Measurements from ENCODE around the gene GAR1.
"Not testable (repeated sequence)": the region's sequence is repeated elsewhere in the genome, so short reads cannot be mapped to it uniquely, and the experiment has no call there.

The GAR1 gene

GRCh38 chr4:109815151-109816081, at the start of gene GAR1:
GAR1 (plus strand) TSS chr4:109815762; CDS start chr4:109816165, 403 bp downstream.
- intact Hi-C loops (cut with DNase I): loop anchor here (5.0 kb wide), 2 partner anchors 83 to 383 kb away; partner anchors contain the start of genes PLA2G12A and SEC24B
- peak; percentile 81 to 98 (median 89) for DNase-seq

DNA sequence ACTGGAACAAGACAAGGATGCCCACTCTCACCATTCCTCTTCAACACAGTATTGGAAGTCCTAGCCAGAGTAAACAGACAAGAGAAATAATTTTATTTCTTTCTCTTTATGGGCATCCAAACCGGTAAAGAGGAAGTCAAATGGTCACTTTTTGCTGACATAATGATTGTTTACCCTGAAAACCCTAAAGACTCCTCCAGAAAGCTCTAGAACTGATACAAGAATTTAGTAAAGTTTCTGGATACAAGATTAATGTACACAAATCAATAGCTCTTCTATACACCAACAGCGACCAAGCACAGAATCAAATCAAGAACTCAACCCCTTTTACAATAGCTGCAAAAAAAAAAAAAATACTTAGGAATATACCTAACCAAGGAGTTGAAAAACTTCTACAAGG, 33.5 kb upstream of the GAR1 start:
- intact Hi-C loops (cut with DNase I); DNase-seq: not testable (repeated sequence)

GRCh38 chr4:109786846-109787245, 28.7 kb upstream of the GAR1 start:
- DNase-seq: no peak
- intact Hi-C loops (cut with DNase I): no loop called here

GRCh38 chr4:109787807-109788206, 27.8 kb upstream of the GAR1 start:
- DNase-seq: no peak
- intact Hi-C loops (cut with DNase I): no loop called here

GRCh38 chr4:109795059-109795458, 20.5 kb upstream of the GAR1 start:
- peak in 2 of 10 donors; percentile 33 to 67 for DNase-seq
- intact Hi-C loops (cut with DNase I): no loop called here

DNA sequence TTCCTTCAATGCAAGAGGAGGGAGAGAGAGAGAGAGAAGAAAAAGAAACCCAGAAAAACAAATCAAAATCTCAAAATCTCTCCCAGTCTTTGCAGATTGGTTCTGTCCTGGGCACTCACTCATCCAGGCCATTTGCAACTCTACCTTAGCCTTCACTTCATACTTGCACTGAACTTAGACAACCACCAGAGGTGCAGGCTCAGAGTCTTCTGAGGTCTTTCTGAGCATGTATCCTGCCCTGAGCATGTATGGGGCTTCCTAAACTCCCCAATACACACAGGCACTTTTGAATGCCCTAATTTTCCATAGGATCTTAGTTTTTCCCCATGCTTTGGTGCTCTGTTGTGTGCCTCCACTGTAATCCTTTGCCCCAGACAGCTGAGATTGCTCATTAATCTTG, 16.7 kb upstream of the GAR1 start:
- no peak for DNase-seq
- intact Hi-C loops (cut with DNase I): no loop called here

DNA sequence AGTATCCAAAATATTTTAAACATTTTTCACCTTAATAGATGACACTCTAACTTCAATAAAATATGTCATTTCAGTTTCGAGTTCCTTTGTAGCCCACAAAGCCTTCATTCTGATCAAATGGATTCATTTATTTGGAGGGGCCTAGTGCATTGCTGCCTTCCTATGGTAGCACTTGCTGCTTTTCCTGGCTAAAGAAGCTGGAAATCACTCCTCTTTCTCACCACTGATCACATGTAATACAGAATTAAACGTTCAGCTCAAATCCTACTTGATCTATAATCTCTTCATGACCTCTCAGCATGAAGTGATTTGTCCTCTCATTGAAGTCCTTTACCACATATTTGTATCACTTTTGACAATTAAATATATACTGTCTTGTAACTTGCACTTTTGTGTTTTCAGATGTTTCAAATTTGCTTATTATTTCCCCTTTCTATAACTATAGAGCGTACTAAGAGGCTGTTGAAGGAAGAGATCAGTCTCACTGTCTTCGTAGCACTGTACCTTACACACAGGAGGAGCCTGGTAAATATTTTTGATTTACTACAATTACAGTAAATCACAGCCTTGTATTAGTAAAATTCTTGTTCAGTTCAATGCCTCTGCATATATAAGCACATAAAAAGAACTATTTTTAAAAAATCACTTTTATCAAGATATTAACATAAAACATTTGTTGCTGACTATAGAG, 14.3 kb upstream of the GAR1 start:
- intact Hi-C loops (cut with DNase I): loop anchor here (10.0 kb wide), 1 partner anchor 96 kb away; the partner anchor contains the start of gene CASP6
- DNase-seq: no peak

GRCh38 chr4:109801895-109802319, 13.7 kb upstream of the GAR1 start, which contains the start of gene CFI:
CFI (minus strand) TSS chr4:109801999; CDS start chr4:109801971, 28 bp downstream.
- intact Hi-C loops (cut with DNase I): loop anchor here (10.0 kb wide), 1 partner anchor 97 kb away; the partner anchor contains the start of gene CASP6
- DNase-seq: no peak

GRCh38 chr4:109803924-109804571, 11.5 kb upstream of the GAR1 start:
- intact Hi-C loops (cut with DNase I): loop anchor here (10.0 kb wide), 1 partner anchor 99 kb away; the partner anchor contains the start of gene CASP6
- no peak for DNase-seq

GRCh38 chr4:109809655-109810054, 5.9 kb upstream of the GAR1 start:
- intact Hi-C loops (cut with DNase I): loop anchor here (10.0 kb wide), 1 partner anchor 105 kb away; the partner anchor contains the start of gene CASP6
- no peak for DNase-seq

GRCh38 chr4:109810552-109811387, 4.8 kb upstream of the GAR1 start:
- intact Hi-C loops (cut with DNase I): no loop called here
- no peak for DNase-seq

DNA sequence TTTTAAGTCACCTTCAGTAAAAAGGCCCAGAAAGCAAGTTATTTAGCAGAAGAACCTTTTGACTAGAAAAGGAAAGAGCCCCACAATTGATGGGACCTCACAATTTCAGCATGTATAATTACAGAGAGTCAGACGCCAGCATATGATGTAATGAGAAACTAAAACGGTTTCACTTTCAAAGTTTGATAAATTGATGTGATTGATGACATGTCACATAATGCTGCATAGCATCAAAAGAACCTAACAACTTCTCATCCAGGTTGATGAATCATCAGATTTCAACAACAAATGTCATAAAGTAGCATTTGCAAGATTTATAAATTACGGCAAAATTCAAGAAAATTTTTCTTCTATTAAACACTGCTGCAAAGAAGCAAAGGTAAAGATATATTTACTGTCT, 3.9 kb upstream of the GAR1 start:
- intact Hi-C loops (cut with DNase I): no loop called here
- no peak for DNase-seq

DNA sequence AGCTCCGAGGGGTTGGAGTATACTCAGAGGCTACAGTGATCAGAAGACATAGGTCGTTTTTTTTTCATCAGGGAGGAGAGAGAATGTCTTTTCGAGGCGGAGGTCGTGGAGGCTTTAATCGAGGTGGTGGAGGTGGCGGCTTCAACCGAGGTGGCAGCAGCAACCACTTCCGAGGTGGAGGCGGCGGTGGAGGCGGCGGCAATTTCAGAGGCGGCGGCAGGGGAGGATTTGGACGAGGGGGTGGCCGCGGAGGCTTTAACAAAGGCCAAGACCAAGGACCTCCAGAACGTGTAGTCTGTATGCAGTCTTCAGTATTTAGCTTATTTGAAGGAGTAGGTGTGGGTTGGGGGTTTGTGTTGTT, 500 bp downstream of the GAR1 start:
- intact Hi-C loops (cut with DNase I): loop anchor here (5.0 kb wide), 2 partner anchors 84 to 384 kb away; partner anchors contain the start of genes PLA2G12A and SEC24B
- no peak for DNase-seq

GRCh38 chr4:109816894-109817293, 1.3 kb downstream of the GAR1 start:
- intact Hi-C loops (cut with DNase I): loop anchor here (5.0 kb wide), 2 partner anchors 85 to 385 kb away; partner anchors contain the start of genes PLA2G12A and SEC24B
- DNase-seq: no peak

DNA sequence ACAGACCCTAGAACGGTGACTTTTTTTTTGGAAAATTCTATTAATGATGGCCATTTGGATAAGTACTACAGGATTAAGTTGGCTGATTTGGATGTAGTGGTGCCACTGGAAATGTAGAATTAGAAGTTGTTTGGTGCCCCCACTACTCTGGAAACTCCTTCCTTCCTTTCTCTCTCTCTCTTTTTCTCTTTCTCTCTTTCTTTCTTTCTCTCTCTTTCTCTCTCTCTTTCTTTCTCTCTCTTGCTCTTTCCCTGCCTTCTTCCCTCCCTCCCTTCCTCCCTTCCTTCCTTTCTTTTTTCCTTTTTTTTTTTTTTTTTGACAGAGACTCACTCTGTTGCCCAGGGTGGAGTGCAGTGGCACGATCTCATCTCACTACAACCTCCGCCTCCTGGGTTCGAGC, 2.7 kb downstream of the GAR1 start:
- DNase-seq: no peak
- intact Hi-C loops (cut with DNase I): loop anchor here (5.0 kb wide), 2 partner anchors 86 to 386 kb away; partner anchors contain the start of genes PLA2G12A and SEC24B

GRCh38 chr4:109820563-109820962, 5.0 kb downstream of the GAR1 start:
- intact Hi-C loops (cut with DNase I): loop anchor here (10.0 kb wide), 1 partner anchor 154 kb away; no protein-coding TSS in a partner anchor
- DNase-seq: peak in 1 of 10 donors; percentile 14

- no peak for DNase-seq
- intact Hi-C loops (cut with DNase I): loop anchor here (10.0 kb wide), 1 partner anchor 154 kb away; no protein-coding TSS in a partner anchor
Observed at GRCh38 chr4:109821185-109821584, 5.6 kb downstream of the GAR1 start.

DNA sequence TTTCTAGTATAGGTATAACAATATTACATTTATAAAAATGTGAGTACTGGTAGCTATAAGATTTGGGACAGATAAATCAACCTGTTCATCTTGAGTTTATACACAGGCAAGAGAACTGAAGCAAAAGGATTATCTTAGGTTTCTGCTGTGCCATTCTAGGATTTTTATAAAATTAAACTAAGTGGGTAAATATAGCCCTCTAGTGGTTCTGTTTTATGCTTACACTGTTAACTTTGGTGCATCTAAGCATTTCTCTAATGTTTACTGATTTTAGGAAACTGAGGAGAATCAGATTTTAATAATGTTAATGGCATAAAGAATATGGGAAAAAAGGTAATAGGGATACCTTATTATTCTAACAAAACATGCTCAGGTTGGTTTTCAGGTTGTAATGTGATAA, 11.2 kb downstream of the GAR1 start:
- no peak for DNase-seq

DNA sequence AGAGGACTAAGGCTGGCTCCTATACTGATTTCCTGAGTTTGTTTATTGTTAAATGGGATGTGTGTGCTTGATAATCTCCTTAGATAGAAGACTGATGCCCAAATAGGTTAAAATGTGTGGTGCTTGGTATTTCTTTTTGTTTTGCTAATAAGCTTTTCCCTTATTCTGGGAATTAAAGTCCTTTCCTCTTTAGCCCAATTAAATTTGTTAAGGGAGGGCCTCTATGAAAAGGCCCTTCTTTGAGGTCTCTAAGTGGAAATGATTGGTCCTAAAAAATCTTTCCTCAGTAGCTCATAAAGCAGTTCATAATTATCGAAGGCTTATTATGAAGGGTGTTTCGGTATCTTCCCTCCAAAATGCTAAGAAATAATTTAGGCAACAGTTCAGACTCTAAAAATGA, 12.1 kb downstream of the GAR1 start, which contains the start of gene RRH:
RRH (plus strand) TSS at position 301 of the 400 bp plus-strand sequence; CDS start at position 357, 56 bp downstream.
- intact Hi-C loops (cut with DNase I): loop anchor here (10.0 kb wide), 1 partner anchor 147 kb away; no protein-coding TSS in a partner anchor
- no peak for DNase-seq

More for the DNA sequence above, 11.2 kb downstream of the GAR1 start:
- intact Hi-C loops (cut with DNase I): loop anchor here (10.0 kb wide), 1 partner anchor 148 kb away; no protein-coding TSS in a partner anchor
